CD14-positive monocyte (primary cell): ENCODE results near the gene HK3. TPM values are rescaled to one million over a fixed set of nuclear protein-coding genes. Genes with fewer than 3 reads are reported as not detected.

Source experiments
- DNase-seq, 3 donors: peaks; one replicate each; pipeline ENCODE4 v3.0.0-alpha.2; 2011 to 2022
- H2AFZ ChIP-seq: 2 replicates; pipeline ENCODE4 v1.6.0; 2012; ENCODE audit warnings: mild to moderate bottlenecking, low read depth, low read length, inconsistent platforms; ENCODE audit not compliant: insufficient read depth, poor library complexity, severe bottlenecking
- H3K27ac ChIP-seq, 2 donors: 1 replicate in 1 of 2; 2 replicates in 1 of 2; pipeline ENCODE4 v1.5.1; 2012 to 2013; ENCODE audit warnings: low read length in 2 of 2, control low read depth in 1 of 2, inconsistent platforms in 1 of 2, low read depth in 1 of 2, mild to moderate bottlenecking in 1 of 2
- H3K27me3 ChIP-seq, 2 donors: one replicate each; pipeline versions ENCODE4 v1.6.0 to v1.6.1; 2011 to 2013; ENCODE audit warnings: low read length in 2 of 2; ENCODE audit not compliant: control insufficient read depth in 2 of 2, insufficient read depth in 2 of 2
- H3K36me3 ChIP-seq, 2 donors: replicated peaks in 1 of 2; 1 replicate in 1 of 2; 2 replicates in 1 of 2; pipeline versions ENCODE4 v1.5.1 to v1.6.1; 2012 to 2013; ENCODE audit warnings: low read length in 2 of 2, control low read depth in 1 of 2, inconsistent platforms in 1 of 2, mild to moderate bottlenecking in 1 of 2; ENCODE audit not compliant: insufficient read depth in 2 of 2, control insufficient read depth in 1 of 2
- H3K4me1 ChIP-seq, 2 donors: 1 replicate in 1 of 2; 2 replicates in 1 of 2; pipeline versions ENCODE4 v1.5.1 to v1.6.1; 2012 to 2013; ENCODE audit warnings: low read length in 2 of 2, control low read depth in 1 of 2, inconsistent platforms in 1 of 2, mild to moderate bottlenecking in 1 of 2, moderate library complexity in 1 of 2; ENCODE audit not compliant: insufficient read depth in 2 of 2, control insufficient read depth in 1 of 2
- H3K4me2 ChIP-seq: replicated peaks from 2 replicates; pipeline ENCODE3; 2012; ENCODE audit warnings: low read length, moderate library complexity, mild to moderate bottlenecking; ENCODE audit not compliant: poor library complexity, severe bottlenecking; ENCODE audit errors: extremely low read depth
- H3K4me3 ChIP-seq, 3 experiments: fragments of 200-600 bp in 1 of 3; sonication (generic) in 1 of 3; replicated peaks in 1 of 3; 1 replicate in 2 of 3; 2 replicates in 1 of 3; pipeline ENCODE4 v1.5.1; 2011 to 2013; ENCODE audit warnings: low read length in 3 of 3, mild to moderate bottlenecking in 3 of 3, control low read depth in 2 of 3, low read depth in 2 of 3, inconsistent platforms in 1 of 3, moderate library complexity in 1 of 3
- H3K79me2 ChIP-seq: 2 replicates; pipeline ENCODE4 v1.6.0; 2012; ENCODE audit warnings: mild to moderate bottlenecking, control low read depth, inconsistent platforms, low read length, moderate library complexity; ENCODE audit not compliant: insufficient read depth
- H3K9ac ChIP-seq: 2 replicates; pipeline ENCODE4 v1.6.0; 2017; ENCODE audit warnings: low read length, mild to moderate bottlenecking; ENCODE audit not compliant: insufficient read depth, poor library complexity, severe bottlenecking
- H3K9me3 ChIP-seq, 2 donors: replicated peaks in 1 of 2; 1 replicate in 1 of 2; 2 replicates in 1 of 2; pipeline versions ENCODE4 v1.5.1 to v1.6.1; 2012 to 2013; ENCODE audit warnings: low read length in 2 of 2, control low read depth in 1 of 2; ENCODE audit not compliant: control insufficient read depth in 1 of 2, insufficient read depth in 1 of 2
- H4K20me1 ChIP-seq: 2 replicates; pipeline ENCODE4 v1.6.0; 2012; ENCODE audit warnings: mild to moderate bottlenecking, low read length, control low read depth, moderate library complexity; ENCODE audit not compliant: insufficient read depth
- H3K27ac Mint-ChIP-seq, 7 donors: one replicate each; pipeline ENCODE4 v1.8.0; 2020; ENCODE audit warnings: mild to moderate bottlenecking in 7 of 7, mixed read lengths in 7 of 7, moderate library complexity in 6 of 7, inconsistent platforms in 2 of 7
- H3K27me3 Mint-ChIP-seq, 3 donors: one replicate each; pipeline ENCODE4 v1.8.0; 2021 to 2022; ENCODE audit warnings: low read depth in 3 of 3, mild to moderate bottlenecking in 3 of 3, mixed read lengths in 3 of 3, moderate library complexity in 3 of 3, inconsistent platforms in 1 of 3
- H3K36me3 Mint-ChIP-seq, 2 donors: one replicate each; pipeline ENCODE4 v1.8.0; 2020; ENCODE audit warnings: mixed read lengths in 2 of 2, inconsistent platforms in 1 of 2, mild to moderate bottlenecking in 1 of 2
- H3K4me1 Mint-ChIP-seq: one replicate; pipeline ENCODE4 v1.8.0; 2020; ENCODE audit warnings: mild to moderate bottlenecking, mixed read lengths
- H3K4me3 Mint-ChIP-seq, 2 donors: one replicate each; pipeline ENCODE4 v1.8.0; 2020; ENCODE audit warnings: mild to moderate bottlenecking in 2 of 2, mixed read lengths in 2 of 2, moderate library complexity in 1 of 2
- H3K9me3 Mint-ChIP-seq, 7 donors: one replicate each; pipeline ENCODE4 v1.8.0; 2020 to 2022; ENCODE audit warnings: mixed read lengths in 7 of 7, mild to moderate bottlenecking in 6 of 7, moderate library complexity in 6 of 7, inconsistent platforms in 2 of 7
- CTCF ChIP-seq: fragments of 200-600 bp; IDR thresholded peaks from one replicate; pipeline ENCODE4 v1.8.0; 2022; ENCODE audit warnings: antibody characterized with exemption, mild to moderate bottlenecking
- WGBS: methylation state at CpG from one replicate; pipeline ENCODE4 v1.1.5; 2013; ENCODE audit warnings: missing lambda C conversion rate; ENCODE audit not compliant: insufficient coverage; 5-methylcytosine and 5-hydroxymethylcytosine counted together
- intact Hi-C, 2 donors: fragments of 100-400 bp; cut with micrococcal nuclease; formaldehyde crosslinking; loops; one replicate each; pipeline versions ENCODE4 v1.15.0 to v1.15.1; 2023
- polyA plus RNA-seq, 3 donors: library from polyadenylated mRNA; depleted of rRNA in 1 of 3; unstranded in 2 of 3; stranded (reverse) in 1 of 3; fragments of 300-500 nt in 2 of 3; fragments of >200 nt in 1 of 3; fragmentation: Illumina TruSeq in 2 of 3; gene quantifications; 1 replicate in 2 of 3; 2 replicates in 1 of 3; pipeline ENCODE4 v1.2.3, GENCODE V29; 2012 to 2021

Gene HK3
- polyA plus RNA-seq, 3 donors: 174 to 988 (median 204) TPM

- 96% methylated on average over 24 of the region's 27 CpGs for WGBS
- H3K27ac Mint-ChIP-seq: peak overlapping the region in 3 of 7 donors; percentile 32 to 70 (median 54)
Measured at GRCh38 chr5:176888016-176888864, 10.9 kb downstream of the HK3 start.

More at GRCh38 chr5:176888016-176888864, 10.9 kb downstream of the HK3 start:
- Histone ChIP-seq H3K9me3 (no peaks in the 10 kb centered on the region), H3K79me2 (peaks cover 46% of the 10 kb centered on the region), H3K27me3 (no peaks in the 10 kb centered on the region), H2AFZ (no peak overlapping the region), H3K27ac (no peak overlapping the region), H3K36me3 (peaks cover 99 to 100% of the 10 kb centered on the region in 2 donors), H3K4me1 (peaks cover 16 to 38% of the 10 kb centered on the region in 2 donors), H3K4me3 (no peak overlapping the region), H4K20me1 (peaks cover 100% of the 10 kb centered on the region), H3K9ac (no peak overlapping the region), H3K4me2 (no peak overlapping the region)
- Mint-ChIP-seq H3K4me3 (no peak overlapping the region), H3K4me1 (peaks cover 47% of the 10 kb centered on the region), H3K27me3 (peaks cover 0 to 3% (median 1%) of the 10 kb centered on the region in 3 donors), H3K9me3 (no peaks in the 10 kb centered on the region), H3K36me3 (peaks cover 97 to 100% of the 10 kb centered on the region in 2 donors)
- no peak for DNase-seq
- intact Hi-C loops: no loop called here
- no peak for TF ChIP-seq CTCF
